Mesenchymal stem cell (in vitro differentiated cells and primary cell): ENCODE measurements around the gene CYB5R3.

ENCODE experiments used
- DNase-seq: peaks from one replicate; pipeline ENCODE4 v3.0.0-alpha.2; 2013
- H2AFZ ChIP-seq: one replicate; pipeline ENCODE4 v1.6.1; 2013; ENCODE audit warnings: low read depth, mild to moderate bottlenecking, control low read depth, inconsistent platforms, low read length, moderate library complexity
- H2AK5ac ChIP-seq: 2 replicates; pipeline ENCODE4 v1.6.1; 2013; ENCODE audit warnings: low read length, moderate library complexity, mild to moderate bottlenecking, inconsistent platforms; ENCODE audit not compliant: severe bottlenecking
- H2BK120ac ChIP-seq: one replicate; pipeline ENCODE4 v1.6.1; 2013; ENCODE audit warnings: low read depth, mild to moderate bottlenecking, inconsistent platforms, low read length, moderate library complexity
- H2BK12ac ChIP-seq, 2 experiments: one replicate each; pipeline ENCODE4 v1.6.1; 2013; ENCODE audit warnings: inconsistent platforms in 2 of 2, low read length in 2 of 2, mild to moderate bottlenecking in 2 of 2, moderate library complexity in 2 of 2, control low read depth in 1 of 2
- H2BK15ac ChIP-seq: one replicate; pipeline ENCODE4 v1.6.1; 2013; ENCODE audit warnings: mild to moderate bottlenecking, low read depth, inconsistent platforms; ENCODE audit not compliant: poor library complexity, severe bottlenecking
- H2BK5ac ChIP-seq: 2 replicates; pipeline ENCODE4 v1.6.1; 2013; ENCODE audit warnings: low read depth, mild to moderate bottlenecking, low read length, control low read depth, inconsistent platforms; ENCODE audit not compliant: poor library complexity, severe bottlenecking
- H3K14ac ChIP-seq, 2 experiments: one replicate each; pipeline ENCODE4 v1.6.1; 2013; ENCODE audit warnings: inconsistent platforms in 2 of 2, low read length in 2 of 2, control low read depth in 1 of 2, mild to moderate bottlenecking in 1 of 2, moderate library complexity in 1 of 2
- H3K18ac ChIP-seq, 2 experiments: one replicate each; pipeline ENCODE4 v1.6.1; 2013; ENCODE audit warnings: inconsistent platforms in 2 of 2, low read length in 2 of 2, control low read depth in 1 of 2, low read depth in 1 of 2, mild to moderate bottlenecking in 1 of 2
- H3K23ac ChIP-seq, 2 experiments: one replicate each; pipeline ENCODE4 v1.6.1; 2013; ENCODE audit warnings: inconsistent platforms in 2 of 2, low read length in 2 of 2, mild to moderate bottlenecking in 2 of 2, moderate library complexity in 2 of 2, control low read depth in 1 of 2
- H3K27ac ChIP-seq: 2 replicates; pipeline ENCODE4 v1.5.1; 2013; ENCODE audit warnings: mild to moderate bottlenecking, moderate library complexity, low read length, control low read depth, inconsistent platforms; ENCODE audit not compliant: poor library complexity, severe bottlenecking
- H3K27me3 ChIP-seq, 2 experiments: 2 replicates each; pipeline versions ENCODE4 v1.6.1 to v1.7.0; 2013; ENCODE audit warnings: low read length in 2 of 2, mild to moderate bottlenecking in 2 of 2, moderate library complexity in 2 of 2, control low read depth in 1 of 2, inconsistent platforms in 1 of 2; ENCODE audit not compliant: control insufficient read depth in 1 of 2, insufficient read depth in 1 of 2
- H3K36me3 ChIP-seq, 2 experiments: 2 replicates each; pipeline versions ENCODE4 v1.6.1 to v1.7.0; 2013; ENCODE audit warnings: low read length in 2 of 2, control low read depth in 1 of 2, inconsistent platforms in 1 of 2, low read depth in 1 of 2, mild to moderate bottlenecking in 1 of 2; ENCODE audit not compliant: insufficient read depth in 2 of 2, control insufficient read depth in 1 of 2
- H3K4ac ChIP-seq, 2 experiments: one replicate each; pipeline ENCODE4 v1.6.1; 2013; ENCODE audit warnings: inconsistent platforms in 2 of 2, low read length in 2 of 2, mild to moderate bottlenecking in 2 of 2, moderate library complexity in 2 of 2, control low read depth in 1 of 2, low read depth in 1 of 2
- H3K4me1 ChIP-seq: 2 replicates; pipeline ENCODE4 v1.6.1; 2013; ENCODE audit warnings: low read depth, low read length, control low read depth; ENCODE audit not compliant: control insufficient read depth, insufficient read depth
- H3K4me2 ChIP-seq: 2 replicates; pipeline ENCODE4 v1.6.1; 2013; ENCODE audit warnings: low read length, mild to moderate bottlenecking, inconsistent platforms; ENCODE audit not compliant: poor library complexity, severe bottlenecking
- H3K4me3 ChIP-seq, 2 experiments: 2 replicates each; pipeline versions ENCODE4 v1.5.1 to v1.7.0; 2013; ENCODE audit warnings: low read length in 2 of 2, mild to moderate bottlenecking in 2 of 2, control low read depth in 1 of 2, low read depth in 1 of 2; ENCODE audit not compliant: insufficient read depth in 1 of 2
- H3K79me1 ChIP-seq: replicated peaks from 2 replicates; pipeline ENCODE4 v1.6.1; 2013; ENCODE audit warnings: mild to moderate bottlenecking, control low read depth, low read length, inconsistent platforms; ENCODE audit not compliant: poor library complexity, severe bottlenecking
- H3K9ac ChIP-seq: 2 replicates; pipeline ENCODE4 v1.7.0; 2013; ENCODE audit warnings: mild to moderate bottlenecking, low read length, moderate library complexity
- H3K9me3 ChIP-seq: 2 replicates; pipeline ENCODE4 v1.7.0; 2013; ENCODE audit warnings: mild to moderate bottlenecking, low read length; ENCODE audit not compliant: control insufficient read depth
- H4K8ac ChIP-seq: one replicate; pipeline ENCODE4 v1.6.1; 2013; ENCODE audit warnings: inconsistent platforms, mild to moderate bottlenecking, low read length, moderate library complexity
- H4K91ac ChIP-seq: one replicate; pipeline ENCODE4 v1.6.1; 2013; ENCODE audit warnings: mild to moderate bottlenecking, low read length, inconsistent platforms
- WGBS: methylation state at CpG from one replicate; pipeline ENCODE4 v1.1.7; 2013; ENCODE audit warnings: mixed read lengths; 5-methylcytosine and 5-hydroxymethylcytosine counted together

Gene CYB5R3

DNA sequence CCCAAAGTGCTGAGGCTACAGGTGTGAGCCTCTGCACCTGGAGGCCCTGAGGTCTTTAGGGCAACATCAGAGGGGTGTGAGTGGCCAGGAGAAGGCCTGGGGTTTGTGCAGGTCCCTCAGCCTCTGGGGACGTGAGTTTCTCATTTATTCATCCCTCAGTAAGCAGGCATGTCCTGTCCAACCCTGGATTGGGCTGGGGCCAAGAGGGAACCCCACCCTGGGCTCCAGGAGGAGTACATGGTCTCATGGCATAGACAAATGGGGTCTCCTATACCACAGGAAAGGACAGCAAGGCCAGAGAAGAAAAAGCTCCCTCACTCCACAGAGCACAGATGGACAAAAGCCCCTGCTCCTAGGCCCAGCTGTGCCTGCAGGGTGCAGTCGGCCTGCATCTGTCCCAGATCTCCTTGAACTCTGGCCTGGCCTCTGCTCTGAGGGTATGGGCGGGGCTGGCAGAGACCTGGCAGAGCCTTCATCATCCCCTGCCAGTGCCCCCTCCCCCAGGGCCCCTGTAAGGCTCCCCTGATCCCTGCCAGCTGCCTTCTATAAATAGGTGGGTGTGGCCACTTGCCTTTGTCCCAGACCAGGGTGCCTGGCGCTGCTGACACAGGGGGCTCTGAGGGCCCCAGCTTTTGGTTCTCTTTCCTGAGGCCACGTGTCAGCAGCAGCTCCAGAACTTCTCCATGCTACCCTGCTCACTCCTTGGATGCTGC lies 36.9 kb upstream of the CYB5R3 start:
- Histone ChIP-seq H2BK120ac (peak overlapping the region; percentile 57), H3K27ac (no peak overlapping the region), H2AFZ (no peak overlapping the region), H2AK5ac (peak overlapping the region; percentile 95), H3K4me1 (peaks cover 46% of the 10 kb centered on the region), H2BK5ac (no peak overlapping the region), H3K4me2 (no peak overlapping the region), H3K79me1 (peaks cover 6% of the 10 kb centered on the region), H3K14ac (no peak overlapping the region), H3K36me3 (peaks cover 0 to 20% of the 10 kb centered on the region in 2 experiments), H3K4ac (peak overlapping the region; percentile 59 to 81), H3K23ac (no peak overlapping the region), H3K9me3 (no peaks in the 10 kb centered on the region), H2BK12ac (peak overlapping the region; percentile 34 to 98), H3K9ac (peak overlapping the region; percentile 57), H3K4me3 (no peak overlapping the region), H3K27me3 (no peaks in the 10 kb centered on the region), H4K91ac (peak overlapping the region; percentile 72), H4K8ac (peak overlapping the region; percentile 29), H2BK15ac (peak overlapping the region; percentile 8), H3K18ac (peak overlapping the region; percentile 65 to 69)
- 71% methylated on average over 5 of the region's 5 CpGs for WGBS
- DNase-seq = no peak

- H3K14ac ChIP-seq = no peak overlapping the region
- no peaks in the 10 kb centered on the region for H3K27me3 ChIP-seq
- no peak overlapping the region for H4K91ac ChIP-seq
- peak overlapping the region in 1 of 2 experiments; percentile 10 for H2BK12ac ChIP-seq
- 97% methylated on average over 11 of the region's 11 CpGs for WGBS
- H3K27ac ChIP-seq = no peak overlapping the region
- no peak overlapping the region for H4K8ac ChIP-seq
- DNase-seq = no peak
- no peak overlapping the region for H3K4me2 ChIP-seq
- H2BK15ac ChIP-seq = no peak overlapping the region
- peak overlapping the region; percentile 62 for H3K9ac ChIP-seq
- peaks cover 50% of the 10 kb centered on the region for H3K4me1 ChIP-seq
- H3K36me3 ChIP-seq = peaks cover 0 to 10% of the 10 kb centered on the region in 2 experiments
- peaks cover 6% of the 10 kb centered on the region for H3K79me1 ChIP-seq
- no peak overlapping the region for H2AFZ ChIP-seq
- peak overlapping the region in 1 of 2 experiments; percentile 44 for H3K18ac ChIP-seq
- peak overlapping the region in 1 of 2 experiments; percentile 47 for H3K4ac ChIP-seq
- H3K9me3 ChIP-seq = no peaks in the 10 kb centered on the region
- peak overlapping the region; percentile 66 for H2AK5ac ChIP-seq
- no peak overlapping the region for H2BK120ac ChIP-seq
- H3K4me3 ChIP-seq = peak overlapping the region in 1 of 2 experiments; percentile 25
- no peak overlapping the region for H3K23ac ChIP-seq
- H2BK5ac ChIP-seq = no peak overlapping the region
These were observed 35.4 kb upstream of the CYB5R3 start for GRCh38 chr22:42684462-42685195.

- Histone ChIP-seq H3K27ac (no peak overlapping the region), H3K36me3 (peaks cover 0 to 6% of the 10 kb centered on the region in 2 experiments), H3K9ac (peak overlapping the region; percentile 62), H3K18ac (peak overlapping the region in 1 of 2 experiments; percentile 44), H2BK12ac (peak overlapping the region in 1 of 2 experiments; percentile 70), H2AFZ (no peak overlapping the region), H3K4me2 (no peak overlapping the region), H3K23ac (no peak overlapping the region), H3K4me1 (peaks cover 44% of the 10 kb centered on the region), H4K8ac (no peak overlapping the region), H3K27me3 (no peaks in the 10 kb centered on the region), H2AK5ac (peak overlapping the region; percentile 23), H4K91ac (peak overlapping the region; percentile 4), H3K14ac (no peak overlapping the region), H2BK15ac (no peak overlapping the region), H3K9me3 (peaks cover 3% of the 10 kb centered on the region), H2BK120ac (no peak overlapping the region), H3K4ac (no peak overlapping the region), H2BK5ac (no peak overlapping the region), H3K79me1 (peaks cover 6% of the 10 kb centered on the region), H3K4me3 (no peak overlapping the region)
- 94% methylated on average over 8 of the region's 8 CpGs for WGBS
- DNase-seq = no peak
These were observed 34.5 kb upstream of the CYB5R3 start for GRCh38 chr22:42683578-42684283.
